Activated CD8-positive, alpha-beta T cell treated with anti-CD3 and anti-CD28 coated beads, Interleukin-2, amount 10 ng/mL, durations not matched to agents 7 days and 5 days (primary cell): Measurements from ENCODE around the gene MGMT. TPM values are rescaled to one million over a fixed set of nuclear protein-coding genes. Genes with fewer than 3 reads are reported as not detected.

Source experiments
- ATAC-seq: fragments of 150-1000 bp; cut with Tn5 transposase; one replicate; pipeline ENCODE4 v1.10.0; 2021; ENCODE audit warnings: moderate library complexity
- CTCF ChIA-PET: fragments of 350-600 bp; sonication (Branson Sonifier 250); formaldehyde crosslinking; loops from one replicate; lab custom pipeline; 2021; ENCODE audit warnings: antibody characterized with exemption; lab: Charles Lee
- POLR2A ChIA-PET: fragments of 350-600 bp; sonication (Branson Sonifier 250); formaldehyde crosslinking; loops from one replicate; lab custom pipeline; 2021; ENCODE audit warnings: antibody characterized with exemption; lab: Charles Lee
- DNase-seq: peaks from one replicate; pipeline ENCODE4 v3.0.0-alpha.2; 2020
- H3K27ac Mint-ChIP-seq: one replicate; pipeline ENCODE4 v1.8.0; 2021; ENCODE audit warnings: mild to moderate bottlenecking, mixed read lengths
- H3K27me3 Mint-ChIP-seq: one replicate; pipeline ENCODE4 v1.8.0; 2021; ENCODE audit warnings: low read depth, mixed read lengths
- H3K36me3 Mint-ChIP-seq: one replicate; pipeline ENCODE4 v1.8.0; 2021; ENCODE audit warnings: low read depth, mixed read lengths
- H3K4me1 Mint-ChIP-seq: one replicate; pipeline ENCODE4 v1.8.0; 2021; ENCODE audit warnings: low read depth, mixed read lengths
- H3K4me3 Mint-ChIP-seq: one replicate; pipeline ENCODE4 v1.8.0; 2021; ENCODE audit warnings: mild to moderate bottlenecking, mixed read lengths
- H3K9me3 Mint-ChIP-seq: one replicate; pipeline ENCODE4 v1.8.0; 2022; ENCODE audit warnings: mixed read lengths; ENCODE audit not compliant: insufficient read depth
- total RNA-seq, 2 experiments: library from RNA; stranded (reverse); gene quantifications; one replicate each; pipeline ENCODE4 v1.2.3, GENCODE V29; 2021

The MGMT gene
- total RNA-seq, 2 experiments from 2014 or later: 16.7 to 17.3 TPM

DNA sequence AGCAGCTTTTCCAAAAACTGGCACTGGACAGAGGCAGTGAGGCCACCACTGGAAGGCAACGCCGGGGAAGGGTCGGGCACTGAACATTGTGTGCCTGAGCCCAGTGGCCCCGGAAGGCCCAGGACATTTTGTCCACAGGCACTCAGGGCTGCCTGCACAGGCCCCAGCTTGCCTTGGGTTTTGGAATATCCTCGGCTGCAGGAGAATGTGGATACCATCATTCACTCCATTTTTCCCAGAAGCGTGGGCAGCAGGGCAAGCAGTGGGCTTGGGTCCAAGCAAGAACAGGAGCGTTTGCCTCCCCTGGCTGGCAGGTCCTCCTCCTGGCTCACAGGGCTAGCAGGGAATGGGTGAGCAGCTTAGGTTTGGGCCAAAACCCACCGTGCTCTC lies 349.6 kb downstream of the MGMT start:
- ATAC-seq: no peak
- Mint-ChIP-seq H3K27ac (no peak overlapping the region), H3K4me3 (no peak overlapping the region), H3K27me3 (no peaks in the 10 kb centered on the region), H3K9me3 (no peaks in the 10 kb centered on the region), H3K4me1 (no peaks in the 10 kb centered on the region), H3K36me3 (no peaks in the 10 kb centered on the region)
- DNase-seq: no peak
- ChIA-PET POLR2A (no interaction called here), CTCF (no interaction called here)
